Stimulated activated CD4-positive, alpha-beta T cell treated with anti-CD3 and anti-CD28 coated beads, Interleukin-4, amount 100 ng/mL, for 24 hours (primary cell): ENCODE results near the gene F2RL2.
"Not testable (repeated sequence)": the region's sequence is repeated elsewhere in the genome, so short reads cannot be mapped to it uniquely, and the experiment has no call there.

Experiments used
- DNase-seq: peaks from one replicate; pipeline ENCODE4 v3.0.0-alpha.2; 2020

F2RL2 gene

GRCh38 chr5:76617675-76618074, 5.5 kb downstream of the F2RL2 start:
- no peak for DNase-seq

- DNase-seq, result no peak
Measured at GRCh38 chr5:76617229-76617628, 6.0 kb downstream of the F2RL2 start.

GRCh38 chr5:76616206-76616605, 7.0 kb downstream of the F2RL2 start:
- DNase-seq, result no peak

- no peak for DNase-seq
Measured at GRCh38 chr5:76615759-76616158, 7.4 kb downstream of the F2RL2 start.

GRCh38 chr5:76612942-76613341, 10.3 kb downstream of the F2RL2 start:
- DNase-seq, result no peak

GRCh38 chr5:76610196-76610595, 13.0 kb downstream of the F2RL2 start:
- no peak for DNase-seq

GRCh38 chr5:76608833-76609232, 14.4 kb downstream of the F2RL2 start:
- DNase-seq, result no peak

GRCh38 chr5:76607353-76607871, 15.8 kb downstream of the F2RL2 start:
- DNase-seq, result no peak

- DNase-seq, result no peak
Measured at GRCh38 chr5:76606701-76607100, 16.5 kb downstream of the F2RL2 start.

- DNase-seq, result no peak
Measured at GRCh38 chr5:76604838-76605237, 18.4 kb downstream of the F2RL2 start.

GRCh38 chr5:76603991-76604390, 19.2 kb downstream of the F2RL2 start:
- not testable (repeated sequence) for DNase-seq

- DNase-seq, result no peak
Measured at GRCh38 chr5:76602094-76602726, 21.0 kb downstream of the F2RL2 start.

GRCh38 chr5:76601470-76601869, 21.7 kb downstream of the F2RL2 start:
- DNase-seq, result peak; percentile 30

- DNase-seq, result no peak
Measured at GRCh38 chr5:76600716-76601115, 22.5 kb downstream of the F2RL2 start.

GRCh38 chr5:76598531-76598930, 24.7 kb downstream of the F2RL2 start:
- DNase-seq, result no peak

GRCh38 chr5:76595755-76596481, 27.3 kb downstream of the F2RL2 start:
- no peak for DNase-seq

- DNase-seq, result no peak
Measured at GRCh38 chr5:76594107-76594506, 29.1 kb downstream of the F2RL2 start.

- DNase-seq, result no peak
Measured at GRCh38 chr5:76592692-76593091, 30.5 kb downstream of the F2RL2 start.

GRCh38 chr5:76591366-76591765, 31.8 kb downstream of the F2RL2 start:
- DNase-seq, result no peak

- no peak for DNase-seq
Measured at GRCh38 chr5:76590027-76590426, 33.2 kb downstream of the F2RL2 start.

GRCh38 chr5:76586531-76586930, 36.7 kb downstream of the F2RL2 start:
- DNase-seq, result no peak

GRCh38 chr5:76585783-76586217, 37.4 kb downstream of the F2RL2 start:
- DNase-seq, result no peak

- DNase-seq, result no peak
Measured at GRCh38 chr5:76583163-76584047, 39.8 kb downstream of the F2RL2 start.
